GM19468 (cell line): ENCODE data around the gene PSMA5.
A peak's percentile ranks its signal among the peaks of the same experiment; 100 is the strongest.
"Not testable (repeated sequence)": the region's sequence is repeated elsewhere in the genome, so short reads cannot be mapped to it uniquely, and the experiment has no call there.

Experiments used
- ATAC-seq: cut with Tn5 transposase; IDR thresholded peaks from one replicate; pipeline ENCODE4 v1.9.1; 2021; ENCODE audit warnings: mild to moderate bottlenecking, moderate library complexity, moderate number of reproducible peaks; ENCODE audit not compliant: unreplicated experiment; ENCODE audit errors: extremely low read depth

PSMA5 gene

GRCh38 chr1:109426281-109427170 is at the start of gene PSMA5:
Gene PSMA5 (minus strand): TSS chr1:109426448. CDS start chr1:109426330, 118 bp downstream.
- peak; percentile 95 for ATAC-seq

- no peak for ATAC-seq
Observed at GRCh38 chr1:109475261-109475660, 49.0 kb upstream of the PSMA5 start.

GRCh38 chr1:109474697-109475096 is 48.4 kb upstream of the PSMA5 start:
- no peak for ATAC-seq

GRCh38 chr1:109473284-109474057 is 47.2 kb upstream of the PSMA5 start:
- not testable (repeated sequence) for ATAC-seq

GRCh38 chr1:109472779-109473178 is 46.5 kb upstream of the PSMA5 start:
- ATAC-seq, result no peak

- ATAC-seq, result no peak
Observed at GRCh38 chr1:109470245-109470644, 44.0 kb upstream of the PSMA5 start.

- no peak for ATAC-seq
Observed at GRCh38 chr1:109468903-109469302, 42.7 kb upstream of the PSMA5 start.

GRCh38 chr1:109468061-109468460 is 41.8 kb upstream of the PSMA5 start:
- ATAC-seq, result no peak

- ATAC-seq, result no peak
Observed at GRCh38 chr1:109467301-109467777, 41.1 kb upstream of the PSMA5 start.

GRCh38 chr1:109466452-109467300 is 40.4 kb upstream of the PSMA5 start, which contains the start of gene SYPL2:
Gene SYPL2 (plus strand): TSS chr1:109466546. CDS start chr1:109466844, 298 bp downstream.
- ATAC-seq, result no peak

- no peak for ATAC-seq
Observed at GRCh38 chr1:109466125-109466451, 39.8 kb upstream of the PSMA5 start.

- ATAC-seq, result no peak
Observed at GRCh38 chr1:109457819-109458218, 31.6 kb upstream of the PSMA5 start.

- no peak for ATAC-seq
Observed at GRCh38 chr1:109454497-109455133, 28.4 kb upstream of the PSMA5 start.

- no peak for ATAC-seq
Observed at GRCh38 chr1:109447524-109447923, 21.3 kb upstream of the PSMA5 start.

- not testable (repeated sequence) for ATAC-seq
Observed at GRCh38 chr1:109445949-109446695, 19.9 kb upstream of the PSMA5 start.

- no peak for ATAC-seq
Observed at GRCh38 chr1:109444346-109444745, 18.1 kb upstream of the PSMA5 start.

- ATAC-seq, result no peak
Observed at GRCh38 chr1:109443476-109443875, 17.2 kb upstream of the PSMA5 start.

- ATAC-seq, result no peak
Observed at GRCh38 chr1:109441069-109441468, 14.8 kb upstream of the PSMA5 start.

- ATAC-seq, result no peak
Observed at GRCh38 chr1:109438798-109439297, 12.6 kb upstream of the PSMA5 start.
